GM12892 (cell line): Measurements from ENCODE around the gene ARHGAP22.

Source experiments
- POLR2A ChIP-seq: IDR thresholded peaks from 2 replicates; pipeline ENCODE4 v1.6.1; 2011; ENCODE audit warnings: low read depth, low read length, control low read depth
- POLR2AphosphoS5 ChIP-seq: IDR thresholded peaks from 2 replicates; pipeline ENCODE4 v1.6.1; 2011; ENCODE audit warnings: low read depth, low read length, control low read depth

DNA sequence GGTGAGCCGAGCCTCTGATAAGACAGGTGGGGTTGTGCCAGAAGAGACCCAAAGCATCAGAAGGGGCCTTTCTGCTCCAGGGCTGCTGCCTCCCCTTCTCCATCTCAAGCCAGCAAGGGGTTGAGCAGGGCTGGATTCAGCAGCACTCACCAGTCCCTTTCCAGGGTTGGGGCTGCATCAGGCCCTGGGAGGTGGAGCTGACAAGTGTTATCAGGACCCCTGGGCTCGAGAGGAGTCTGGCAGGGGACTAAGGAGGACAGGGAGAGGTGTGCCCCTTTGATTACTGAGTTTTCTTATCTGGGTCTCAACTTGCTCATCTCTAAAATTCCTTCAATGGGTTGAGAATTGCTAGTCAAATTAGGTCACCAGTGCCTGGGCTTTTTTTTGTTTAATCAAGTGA lies 17.8 kb downstream of the ARHGAP22 start:
- TF ChIP-seq POLR2AphosphoS5 (no peak), POLR2A (no peak)
